KMS-11 (cell line): ENCODE data around the gene SLC5A9.

Experiments used
- H2AFZ ChIP-seq: fragments of 200-600 bp; sonication (generic); 2 replicates; pipeline ENCODE4 v1.6.1; 2016; ENCODE audit warnings: antibody characterized with exemption, mixed run types, low read depth
- H3K27ac ChIP-seq: fragments of 200-600 bp; sonication (generic); 2 replicates; pipeline ENCODE4 v1.6.1; 2016; ENCODE audit warnings: mild to moderate bottlenecking, mixed run types
- H3K27me3 ChIP-seq: fragments of 200-600 bp; sonication (generic); 2 replicates; pipeline ENCODE4 v1.6.1; 2017; ENCODE audit warnings: mild to moderate bottlenecking, low read depth, mixed run types, moderate library complexity; ENCODE audit not compliant: insufficient read depth
- H3K36me3 ChIP-seq: fragments of 200-600 bp; sonication (generic); 2 replicates; pipeline ENCODE4 v1.6.1; 2017; ENCODE audit warnings: mild to moderate bottlenecking, mixed run types; ENCODE audit not compliant: insufficient read depth
- H3K4me1 ChIP-seq: fragments of 200-600 bp; sonication (generic); 2 replicates; pipeline ENCODE4 v1.6.1; 2016; ENCODE audit warnings: mild to moderate bottlenecking, low read depth, mixed run types; ENCODE audit not compliant: poor library complexity, severe bottlenecking
- H3K4me2 ChIP-seq: fragments of 200-600 bp; sonication (generic); 2 replicates; pipeline ENCODE4 v1.7.0; 2016; ENCODE audit warnings: mild to moderate bottlenecking, mixed run types
- H3K4me3 ChIP-seq: fragments of 200-600 bp; sonication (generic); IDR thresholded peaks from 2 replicates; pipeline ENCODE4 v1.6.1; 2017; ENCODE audit warnings: low read depth, low read length, mixed read lengths; ENCODE audit not compliant: insufficient read depth
- H3K79me2 ChIP-seq: fragments of 200-600 bp; sonication (generic); 2 replicates; pipeline ENCODE4 v1.6.1; 2016; ENCODE audit warnings: low read depth, mixed run types; ENCODE audit not compliant: insufficient read depth
- H3K9ac ChIP-seq: fragments of 200-600 bp; sonication (generic); 2 replicates; pipeline ENCODE4 v1.6.1; 2016; ENCODE audit warnings: mild to moderate bottlenecking, mixed run types
- H4K20me1 ChIP-seq: fragments of 200-600 bp; sonication (generic); 2 replicates; pipeline ENCODE4 v1.6.1; 2016; ENCODE audit warnings: mild to moderate bottlenecking, mixed run types; ENCODE audit not compliant: insufficient read depth
- CTCF ChIP-seq: fragments of 200-600 bp; sonication (generic); conservative IDR thresholded peaks from 2 replicates; pipeline ENCODE4 v1.6.1; 2017; ENCODE audit warnings: low read depth, mild to moderate bottlenecking, antibody characterized with exemption, low read length, moderate library complexity, mixed read lengths

Gene SLC5A9

DNA sequence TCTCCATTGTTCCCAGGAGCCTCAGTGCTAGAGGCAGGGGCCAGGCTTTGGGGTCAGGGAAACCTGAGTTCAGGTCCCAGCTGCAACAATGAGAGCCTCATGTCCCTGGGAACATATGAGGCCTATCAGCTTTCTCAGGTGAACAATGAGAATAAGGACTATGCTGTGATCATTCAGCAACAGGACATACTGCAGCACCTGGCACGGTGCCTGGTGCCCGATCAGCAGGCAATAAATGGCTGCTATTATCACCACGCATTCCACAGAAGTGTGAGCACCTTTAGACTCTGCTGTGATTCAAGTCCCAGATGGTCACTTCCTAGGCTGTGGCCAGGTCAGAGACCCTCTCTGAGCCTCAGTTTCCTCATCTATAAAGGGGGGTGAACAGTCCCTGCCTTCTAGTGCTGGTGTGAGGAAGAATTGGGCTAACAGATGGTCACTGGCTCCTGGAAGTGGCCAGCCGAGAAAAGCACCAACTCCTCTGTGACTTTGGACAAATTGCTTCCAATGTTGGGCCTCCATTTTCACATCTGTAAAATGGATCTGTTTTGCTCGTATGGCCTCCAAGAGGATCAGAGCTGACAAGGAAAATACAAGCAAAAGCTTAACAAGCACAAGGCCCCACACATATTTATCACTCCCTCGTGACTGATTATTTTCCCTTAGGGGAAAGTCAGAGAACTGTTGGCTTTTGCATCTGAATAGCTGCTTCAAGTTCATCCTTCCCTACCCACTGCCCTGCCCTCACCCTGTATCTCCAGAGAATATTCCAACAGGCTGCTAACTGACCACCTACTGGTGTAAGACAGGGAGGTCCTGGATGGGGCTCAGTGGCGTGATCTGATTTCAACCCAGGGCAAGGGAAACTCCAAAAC lies 1.1 kb downstream of the SLC5A9 start:
- TF ChIP-seq CTCF, result no peak
- Histone ChIP-seq H3K9ac (no peak overlapping the region), H3K4me3 (no peak overlapping the region), H4K20me1 (no peaks in the 10 kb centered on the region), H3K27me3 (no peaks in the 10 kb centered on the region), H3K79me2 (no peaks in the 10 kb centered on the region), H3K4me1 (no peaks in the 10 kb centered on the region), H2AFZ (no peak overlapping the region), H3K36me3 (no peaks in the 10 kb centered on the region), H3K4me2 (no peak overlapping the region), H3K27ac (no peak overlapping the region)

DNA sequence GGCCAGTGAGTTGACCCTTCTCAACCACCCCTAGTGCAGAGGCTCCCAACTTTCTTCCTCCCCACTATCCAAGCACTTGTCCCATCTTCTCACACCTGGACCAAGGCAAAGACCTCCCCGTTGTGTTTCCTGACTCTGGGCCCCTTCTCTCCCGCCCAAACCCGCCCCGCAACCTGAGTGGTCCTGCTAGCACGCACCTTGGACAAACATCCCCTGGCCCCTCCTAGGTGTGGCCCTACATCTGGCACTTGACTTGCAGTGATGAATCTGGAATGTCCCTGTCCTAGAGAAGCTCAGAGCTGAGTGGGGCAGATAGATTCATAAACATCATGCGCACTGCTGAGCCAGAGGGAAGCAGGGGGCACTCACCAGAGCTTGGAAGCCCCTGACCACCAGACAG lies 2.3 kb downstream of the SLC5A9 start:
- H3K9ac ChIP-seq, result no peak overlapping the region
- H3K4me2 ChIP-seq, result no peak overlapping the region
- H4K20me1 ChIP-seq, result no peaks in the 10 kb centered on the region
- H3K4me3 ChIP-seq, result no peak overlapping the region
- no peaks in the 10 kb centered on the region for H3K4me1 ChIP-seq
- no peaks in the 10 kb centered on the region for H3K79me2 ChIP-seq
- no peak overlapping the region for H2AFZ ChIP-seq
- no peak overlapping the region for H3K27ac ChIP-seq
- no peaks in the 10 kb centered on the region for H3K27me3 ChIP-seq
- no peaks in the 10 kb centered on the region for H3K36me3 ChIP-seq
- no peak for TF ChIP-seq CTCF

- Histone ChIP-seq H3K9ac (no peak overlapping the region), H3K36me3 (no peaks in the 10 kb centered on the region)
Observed at GRCh38 chr1:48225579-48225978, 3.1 kb downstream of the SLC5A9 start.

DNA sequence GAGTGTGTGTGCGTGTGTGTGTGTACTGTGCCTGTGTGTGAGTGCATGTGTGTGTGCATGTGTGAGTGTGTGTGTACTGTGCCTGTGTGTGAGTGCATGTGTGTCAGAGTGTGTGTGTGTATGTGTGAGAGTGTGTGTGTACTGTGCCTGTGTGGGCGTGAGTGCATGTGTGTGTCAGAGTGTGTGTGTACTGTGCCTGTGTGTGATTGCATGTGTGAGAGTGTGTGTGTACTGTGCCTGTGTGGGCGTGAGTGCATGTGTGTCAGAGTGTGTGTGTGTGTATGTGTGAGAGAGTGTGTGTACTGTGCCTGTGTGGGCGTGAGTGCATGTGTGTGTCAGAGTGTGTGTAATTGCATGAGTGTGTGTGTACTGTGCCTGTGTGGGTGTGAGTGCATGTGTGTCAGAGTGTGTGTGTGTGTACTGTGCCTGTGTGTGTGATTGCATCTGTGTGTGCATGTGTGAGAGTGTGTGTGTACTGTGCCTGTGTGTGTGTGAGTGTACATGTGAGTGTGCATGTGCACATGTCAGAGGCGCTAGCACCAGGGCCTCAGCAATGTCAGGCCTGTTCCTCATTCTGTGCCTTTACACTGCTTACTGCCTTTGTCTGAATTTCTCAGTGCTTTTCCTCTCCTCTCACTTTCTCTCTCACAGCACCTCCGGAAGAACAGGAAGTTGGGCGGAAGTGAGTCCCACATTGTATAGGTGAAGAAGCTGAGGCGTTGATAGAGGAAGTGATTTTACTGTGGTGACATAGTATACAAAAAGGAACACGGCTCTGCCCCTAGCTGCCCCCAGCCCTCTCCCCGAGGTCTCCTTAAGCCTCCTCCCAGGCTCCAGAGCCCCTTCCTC lies 4.9 kb downstream of the SLC5A9 start:
- Histone ChIP-seq H4K20me1 (no peaks in the 10 kb centered on the region), H3K79me2 (no peaks in the 10 kb centered on the region), H3K36me3 (no peaks in the 10 kb centered on the region), H3K27ac (no peak overlapping the region), H3K27me3 (no peaks in the 10 kb centered on the region), H3K9ac (no peak overlapping the region), H3K4me2 (no peak overlapping the region), H3K4me1 (no peaks in the 10 kb centered on the region), H3K4me3 (no peak overlapping the region), H2AFZ (no peak overlapping the region)
- TF ChIP-seq CTCF, result no peak

More at GRCh38 chr1:48225579-48225978, 3.1 kb downstream of the SLC5A9 start:
- Histone ChIP-seq H3K27me3 (no peaks in the 10 kb centered on the region), H3K4me1 (no peaks in the 10 kb centered on the region), H4K20me1 (no peaks in the 10 kb centered on the region), H2AFZ (no peak overlapping the region), H3K27ac (no peak overlapping the region), H3K79me2 (no peaks in the 10 kb centered on the region), H3K4me2 (no peak overlapping the region), H3K4me3 (no peak overlapping the region)
- no peak for TF ChIP-seq CTCF
